Prostate gland (tissue), 2 donors: ENCODE results near the gene JADE3.

Source experiments
- CTCF ChIP-seq, 4 experiments: fragments of 200-600 bp in 2 of 4; fragments of 450-650 bp in 2 of 4; sonication (generic) in 2 of 4; IDR thresholded peaks; 1 replicate in 3 of 4; 2 replicates in 1 of 4; pipeline ENCODE4 v1.5.1; 2016 to 2019; ENCODE audit warnings: antibody characterized with exemption in 4 of 4, mild to moderate bottlenecking in 2 of 4, moderate library complexity in 2 of 4
- POLR2A ChIP-seq: fragments of 450-650 bp; IDR thresholded peaks from one replicate; pipeline ENCODE4 v1.6.1; 2016; ENCODE audit warnings: antibody characterized with exemption, mild to moderate bottlenecking

GRCh38 chrX:47101206-47101605 is 189.0 kb downstream of the JADE3 start:
- no peak for TF ChIP-seq CTCF (IDR thresholded peaks at IDR 0.05)
- TF ChIP-seq POLR2A = no peak
